ENCODE measurements around the gene MICU2. TPM values are rescaled to one million over a fixed set of nuclear protein-coding genes. Genes with fewer than 3 reads are reported as not detected.

The MICU2 gene
- total RNA-seq, 1 experiment from 2014 or later: 21.8 TPM

- BruUV-seq (replicated peaks): no TSS peak
- no peak overlapping the region for H3K4me3 Mint-ChIP-seq (ENCODE audit: unreplicated experiment)
- intact Hi-C loops (cut with micrococcal nuclease): no loop called here
- CTCF ChIA-PET: interaction anchor here (0.6 to 1.8 kb wide), 4 partner anchors 17 to 1140 kb away, joined by 3 to 4 read pairs (median 4); no protein-coding TSS in a partner anchor
- no peak for DNase-seq (ENCODE audit: unreplicated experiment)
- H3K27ac Mint-ChIP-seq (ENCODE audit: low read depth, unreplicated experiment): no peak overlapping the region
- no peaks in the 10 kb centered on the region for H3K36me3 Mint-ChIP-seq (ENCODE audit: insufficient read depth, unreplicated experiment)
- TF ChIP-seq CTCF (IDR thresholded peaks at IDR 0.05; ENCODE audit: unreplicated experiment): no peak
- no peaks in the 10 kb centered on the region for H3K4me1 Mint-ChIP-seq (ENCODE audit: insufficient read depth, unreplicated experiment)
- POLR2A ChIA-PET: interaction anchor here (0.6 to 3.1 kb wide), 4 partner anchors 9 to 163 kb away, joined by 3 to 17 read pairs (median 4); partner anchors contain the start of gene MICU2
- no peaks in the 10 kb centered on the region for H3K9me3 Mint-ChIP-seq (ENCODE audit: unreplicated experiment)
- no peaks in the 10 kb centered on the region for H3K27me3 Mint-ChIP-seq (ENCODE audit: insufficient read depth, unreplicated experiment)
Observed at GRCh38 chr13:21616880-21617279, 12.9 kb upstream of the MICU2 start.

GRCh38 chr13:21616205-21616866 is 12.4 kb upstream of the MICU2 start:
- intact Hi-C loops (cut with micrococcal nuclease): no loop called here
- POLR2A ChIA-PET: interaction anchor here (0.6 to 3.1 kb wide), 4 partner anchors 10 to 1302 kb away, joined by 3 to 17 read pairs (median 4); partner anchors contain the start of gene MICU2
- no TSS peak for BruUV-seq (replicated peaks)
- Mint-ChIP-seq H3K4me3 (ENCODE audit: unreplicated experiment) (no peak overlapping the region), H3K27ac (ENCODE audit: low read depth, unreplicated experiment) (no peak overlapping the region), H3K4me1 (ENCODE audit: insufficient read depth, unreplicated experiment) (no peaks in the 10 kb centered on the region), H3K27me3 (ENCODE audit: insufficient read depth, unreplicated experiment) (no peaks in the 10 kb centered on the region), H3K9me3 (ENCODE audit: unreplicated experiment) (no peaks in the 10 kb centered on the region), H3K36me3 (ENCODE audit: insufficient read depth, unreplicated experiment) (no peaks in the 10 kb centered on the region)
- TF ChIP-seq CTCF (IDR thresholded peaks at IDR 0.05; ENCODE audit: unreplicated experiment): no peak
- DNase-seq (ENCODE audit: unreplicated experiment): no peak
- CTCF ChIA-PET: interaction anchor here (0.6 to 3.1 kb wide), 4 partner anchors 10 to 1140 kb away, joined by 3 to 12 read pairs (median 4); no protein-coding TSS in a partner anchor

GRCh38 chr13:21615427-21615826 is 11.5 kb upstream of the MICU2 start:
- POLR2A ChIA-PET: interaction anchor here (3.1 kb wide), 1 partner anchor 11 kb away, joined by 17 read pairs; the partner anchor contains the start of gene MICU2
- intact Hi-C loops (cut with micrococcal nuclease): no loop called here
- no peak for DNase-seq (ENCODE audit: unreplicated experiment)
- Mint-ChIP-seq H3K36me3 (ENCODE audit: insufficient read depth, unreplicated experiment) (no peaks in the 10 kb centered on the region), H3K9me3 (ENCODE audit: unreplicated experiment) (no peaks in the 10 kb centered on the region), H3K4me1 (ENCODE audit: insufficient read depth, unreplicated experiment) (no peaks in the 10 kb centered on the region), H3K27ac (ENCODE audit: low read depth, unreplicated experiment) (no peak overlapping the region), H3K27me3 (ENCODE audit: insufficient read depth, unreplicated experiment) (no peaks in the 10 kb centered on the region), H3K4me3 (ENCODE audit: unreplicated experiment) (no peak overlapping the region)
- no peak for TF ChIP-seq CTCF (IDR thresholded peaks at IDR 0.05; ENCODE audit: unreplicated experiment)
- no TSS peak for BruUV-seq (replicated peaks)
- CTCF ChIA-PET: interaction anchor here (1.8 to 3.1 kb wide), 2 partner anchors 11 to 1141 kb away, joined by 4 to 12 read pairs; no protein-coding TSS in a partner anchor

- no peaks in the 10 kb centered on the region for H3K4me1 Mint-ChIP-seq (ENCODE audit: insufficient read depth, unreplicated experiment)
- intact Hi-C loops (cut with micrococcal nuclease): no loop called here
- no peak overlapping the region for H3K27ac Mint-ChIP-seq (ENCODE audit: low read depth, unreplicated experiment)
- H3K4me3 Mint-ChIP-seq (ENCODE audit: unreplicated experiment): no peak overlapping the region
- no peaks in the 10 kb centered on the region for H3K9me3 Mint-ChIP-seq (ENCODE audit: unreplicated experiment)
- DNase-seq (ENCODE audit: unreplicated experiment): no peak
- ChIA-PET POLR2A (interaction anchor here (1.2 to 1.6 kb wide), 2 partner anchors 8 to 10 kb away, joined by 4 to 6 read pairs; partner anchors contain the start of gene MICU2), CTCF (interaction anchor here (1.2 to 3.1 kb wide), 2 partner anchors 12 to 24 kb away, joined by 7 to 12 read pairs; no protein-coding TSS in a partner anchor)
- H3K36me3 Mint-ChIP-seq (ENCODE audit: insufficient read depth, unreplicated experiment): no peaks in the 10 kb centered on the region
- no peaks in the 10 kb centered on the region for H3K27me3 Mint-ChIP-seq (ENCODE audit: insufficient read depth, unreplicated experiment)
- TF ChIP-seq CTCF (IDR thresholded peaks at IDR 0.05; ENCODE audit: unreplicated experiment): no peak
- no TSS peak for BruUV-seq (replicated peaks)
Observed at GRCh38 chr13:21613791-21614190, 9.8 kb upstream of the MICU2 start.
